ENCODE results near the gene C12orf42. TPM values are rescaled to one million over a fixed set of nuclear protein-coding genes. Genes with fewer than 3 reads are reported as not detected.

Gene C12orf42
- polyA plus RNA-seq, 4 donors = 0.30 TPM; not detected in 3

- no peak for FAIRE-seq
- H3K9me3 ChIP-seq (ENCODE audit: control insufficient read depth in 2 of 2, insufficient read depth in 1 of 2, low read depth in 1 of 2, low read length in 1 of 2) = no peaks in the 10 kb centered on the region
These were observed 168.1 kb downstream of the C12orf42 start for GRCh38 chr12:103327676-103328075.

GRCh38 chr12:103326190-103326589 is 169.6 kb downstream of the C12orf42 start:
- 89 to 92% (median 89%) methylated on average over 3 of the region's 3 CpGs for WGBS, 3 donors
- no peak overlapping the region for H3K27ac ChIP-seq (ENCODE audit: low read depth in 1 of 3, low read length in 2 of 3)
- H3K4me1 ChIP-seq (ENCODE audit: control insufficient read depth in 3 of 3, insufficient read depth in 2 of 3, low read depth in 1 of 3, low read length in 2 of 3) = no peaks in the 10 kb centered on the region
- DNase-seq (no peak), FAIRE-seq (no peak)
- H3K9me3 ChIP-seq (ENCODE audit: control insufficient read depth in 2 of 2, insufficient read depth in 1 of 2, low read depth in 1 of 2, low read length in 1 of 2) = no peaks in the 10 kb centered on the region
- H3K36me3 ChIP-seq (ENCODE audit: control insufficient read depth in 3 of 3, insufficient read depth in 2 of 3, low read depth in 1 of 3, low read length in 3 of 3) = no peaks in the 10 kb centered on the region
- no peak overlapping the region for H3K4me3 ChIP-seq (ENCODE audit: low read depth in 1 of 3, low read length in 3 of 3)
- no peaks in the 10 kb centered on the region for H3K27me3 ChIP-seq (ENCODE audit: control insufficient read depth in 3 of 3, insufficient read depth in 3 of 3, low read length in 3 of 3)

More at GRCh38 chr12:103327676-103328075, 168.1 kb downstream of the C12orf42 start:
- no peaks in the 10 kb centered on the region for H3K36me3 ChIP-seq (ENCODE audit: control insufficient read depth in 3 of 3, insufficient read depth in 2 of 3, low read depth in 1 of 3, low read length in 3 of 3)
- DNase-seq = no peak
- H3K27ac ChIP-seq (ENCODE audit: low read depth in 1 of 3, low read length in 2 of 3) = no peak overlapping the region
- no peak overlapping the region for H3K4me3 ChIP-seq (ENCODE audit: low read depth in 1 of 3, low read length in 3 of 3)
- no peaks in the 10 kb centered on the region for H3K4me1 ChIP-seq (ENCODE audit: control insufficient read depth in 3 of 3, insufficient read depth in 2 of 3, low read depth in 1 of 3, low read length in 2 of 3)
- H3K27me3 ChIP-seq (ENCODE audit: control insufficient read depth in 3 of 3, insufficient read depth in 3 of 3, low read length in 3 of 3) = no peaks in the 10 kb centered on the region

GRCh38 chr12:103318566-103318965 is 177.2 kb downstream of the C12orf42 start:
- no peak overlapping the region for H3K27ac ChIP-seq (ENCODE audit: low read depth in 1 of 3, low read length in 2 of 3)
- no peak for FAIRE-seq
- DNase-seq = no peak
- H3K4me1 ChIP-seq (ENCODE audit: control insufficient read depth in 3 of 3, insufficient read depth in 2 of 3, low read depth in 1 of 3, low read length in 2 of 3) = no peaks in the 10 kb centered on the region
- H3K4me3 ChIP-seq (ENCODE audit: low read depth in 1 of 3, low read length in 3 of 3) = no peak overlapping the region
- H3K36me3 ChIP-seq (ENCODE audit: control insufficient read depth in 3 of 3, insufficient read depth in 2 of 3, low read depth in 1 of 3, low read length in 3 of 3) = no peaks in the 10 kb centered on the region
- whole genome bisulfite sequencing, 3 donors = 24 to 41% (median 26%) methylated on average over 2 of the region's 2 CpGs
- no peaks in the 10 kb centered on the region for H3K9me3 ChIP-seq (ENCODE audit: control insufficient read depth in 2 of 2, insufficient read depth in 1 of 2, low read depth in 1 of 2, low read length in 1 of 2)
- H3K27me3 ChIP-seq (ENCODE audit: control insufficient read depth in 3 of 3, insufficient read depth in 3 of 3, low read length in 3 of 3) = no peaks in the 10 kb centered on the region

GRCh38 chr12:103317220-103317619 is 178.5 kb downstream of the C12orf42 start:
- H3K4me3 ChIP-seq (ENCODE audit: low read depth in 1 of 3, low read length in 3 of 3) = no peak overlapping the region
- no peaks in the 10 kb centered on the region for H3K9me3 ChIP-seq (ENCODE audit: control insufficient read depth in 2 of 2, insufficient read depth in 1 of 2, low read depth in 1 of 2, low read length in 1 of 2)
- WGBS, 3 donors = 91 to 100% (median 92%) methylated on average over 1 of the region's 1 CpG
- H3K27me3 ChIP-seq (ENCODE audit: control insufficient read depth in 3 of 3, insufficient read depth in 3 of 3, low read length in 3 of 3) = no peaks in the 10 kb centered on the region
- DNase-seq = no peak
- no peak overlapping the region for H3K27ac ChIP-seq (ENCODE audit: low read depth in 1 of 3, low read length in 2 of 3)
- no peak for FAIRE-seq
- no peaks in the 10 kb centered on the region for H3K36me3 ChIP-seq (ENCODE audit: control insufficient read depth in 3 of 3, insufficient read depth in 2 of 3, low read depth in 1 of 3, low read length in 3 of 3)
- no peaks in the 10 kb centered on the region for H3K4me1 ChIP-seq (ENCODE audit: control insufficient read depth in 3 of 3, insufficient read depth in 2 of 3, low read depth in 1 of 3, low read length in 2 of 3)

- H3K27ac ChIP-seq (ENCODE audit: low read depth in 1 of 3, low read length in 2 of 3) = no peak overlapping the region
- no peaks in the 10 kb centered on the region for H3K27me3 ChIP-seq (ENCODE audit: control insufficient read depth in 3 of 3, insufficient read depth in 3 of 3, low read length in 3 of 3)
- no peak overlapping the region for H3K4me3 ChIP-seq (ENCODE audit: low read depth in 1 of 3, low read length in 3 of 3)
- H3K9me3 ChIP-seq (ENCODE audit: control insufficient read depth in 2 of 2, insufficient read depth in 1 of 2, low read depth in 1 of 2, low read length in 1 of 2) = no peaks in the 10 kb centered on the region
- no peaks in the 10 kb centered on the region for H3K4me1 ChIP-seq (ENCODE audit: control insufficient read depth in 3 of 3, insufficient read depth in 2 of 3, low read depth in 1 of 3, low read length in 2 of 3)
- 75 to 84% (median 82%) methylated on average over 2 of the region's 2 CpGs for WGBS, 3 donors
- H3K36me3 ChIP-seq (ENCODE audit: control insufficient read depth in 3 of 3, insufficient read depth in 2 of 3, low read depth in 1 of 3, low read length in 3 of 3) = no peaks in the 10 kb centered on the region
- FAIRE-seq (no peak), DNase-seq (no peak)
These were observed 181.0 kb downstream of the C12orf42 start for GRCh38 chr12:103314786-103315185.

- Histone ChIP-seq H3K36me3 (ENCODE audit: control insufficient read depth in 3 of 3, insufficient read depth in 2 of 3, low read depth in 1 of 3, low read length in 3 of 3) (no peaks in the 10 kb centered on the region), H3K27me3 (ENCODE audit: control insufficient read depth in 3 of 3, insufficient read depth in 3 of 3, low read length in 3 of 3) (no peaks in the 10 kb centered on the region), H3K9me3 (ENCODE audit: control insufficient read depth in 2 of 2, insufficient read depth in 1 of 2, low read depth in 1 of 2, low read length in 1 of 2) (no peaks in the 10 kb centered on the region), H3K4me1 (ENCODE audit: control insufficient read depth in 3 of 3, insufficient read depth in 2 of 3, low read depth in 1 of 3, low read length in 2 of 3) (no peaks in the 10 kb centered on the region), H3K27ac (ENCODE audit: low read depth in 1 of 3, low read length in 2 of 3) (no peak overlapping the region), H3K4me3 (ENCODE audit: low read depth in 1 of 3, low read length in 3 of 3) (no peak overlapping the region)
- 78 to 86% (median 85%) methylated on average over 1 of the region's 1 CpG for WGBS, 3 donors
- FAIRE-seq = no peak
- DNase-seq = no peak
These were observed 181.9 kb downstream of the C12orf42 start for GRCh38 chr12:103313894-103314293.

GRCh38 chr12:103312742-103313354 is 182.9 kb downstream of the C12orf42 start:
- H3K27ac ChIP-seq (ENCODE audit: low read depth in 1 of 3, low read length in 2 of 3) = no peak overlapping the region
- no peak overlapping the region for H3K4me3 ChIP-seq (ENCODE audit: low read depth in 1 of 3, low read length in 3 of 3)
- no peaks in the 10 kb centered on the region for H3K4me1 ChIP-seq (ENCODE audit: control insufficient read depth in 3 of 3, insufficient read depth in 2 of 3, low read depth in 1 of 3, low read length in 2 of 3)
- H3K36me3 ChIP-seq (ENCODE audit: control insufficient read depth in 3 of 3, insufficient read depth in 2 of 3, low read depth in 1 of 3, low read length in 3 of 3) = no peaks in the 10 kb centered on the region
- FAIRE-seq (no peak), DNase-seq (no peak)
- no peaks in the 10 kb centered on the region for H3K9me3 ChIP-seq (ENCODE audit: control insufficient read depth in 2 of 2, insufficient read depth in 1 of 2, low read depth in 1 of 2, low read length in 1 of 2)
- no peaks in the 10 kb centered on the region for H3K27me3 ChIP-seq (ENCODE audit: control insufficient read depth in 3 of 3, insufficient read depth in 3 of 3, low read length in 3 of 3)
- 88 to 93% (median 89%) methylated on average over 3 of the region's 3 CpGs for WGBS, 3 donors

- Histone ChIP-seq H3K27ac (ENCODE audit: low read depth in 1 of 3, low read length in 2 of 3) (no peak overlapping the region), H3K27me3 (ENCODE audit: control insufficient read depth in 3 of 3, insufficient read depth in 3 of 3, low read length in 3 of 3) (no peaks in the 10 kb centered on the region), H3K4me1 (ENCODE audit: control insufficient read depth in 3 of 3, insufficient read depth in 2 of 3, low read depth in 1 of 3, low read length in 2 of 3) (no peaks in the 10 kb centered on the region), H3K36me3 (ENCODE audit: control insufficient read depth in 3 of 3, insufficient read depth in 2 of 3, low read depth in 1 of 3, low read length in 3 of 3) (no peaks in the 10 kb centered on the region), H3K9me3 (ENCODE audit: control insufficient read depth in 2 of 2, insufficient read depth in 1 of 2, low read depth in 1 of 2, low read length in 1 of 2) (no peaks in the 10 kb centered on the region), H3K4me3 (ENCODE audit: low read depth in 1 of 3, low read length in 3 of 3) (no peak overlapping the region)
- 62 to 77% (median 74%) methylated on average over 5 of the region's 5 CpGs for WGBS, 3 donors
- FAIRE-seq (no peak), DNase-seq (no peak)
These were observed 185.1 kb downstream of the C12orf42 start for GRCh38 chr12:103310546-103311270.

- DNase-seq (no peak), FAIRE-seq (no peak)
- H3K27me3 ChIP-seq (ENCODE audit: control insufficient read depth in 3 of 3, insufficient read depth in 3 of 3, low read length in 3 of 3) = no peaks in the 10 kb centered on the region
- no peak overlapping the region for H3K4me3 ChIP-seq (ENCODE audit: low read depth in 1 of 3, low read length in 3 of 3)
- H3K4me1 ChIP-seq (ENCODE audit: control insufficient read depth in 3 of 3, insufficient read depth in 2 of 3, low read depth in 1 of 3, low read length in 2 of 3) = no peaks in the 10 kb centered on the region
- H3K9me3 ChIP-seq (ENCODE audit: control insufficient read depth in 2 of 2, insufficient read depth in 1 of 2, low read depth in 1 of 2, low read length in 1 of 2) = no peaks in the 10 kb centered on the region
- no peak overlapping the region for H3K27ac ChIP-seq (ENCODE audit: low read depth in 1 of 3, low read length in 2 of 3)
- H3K36me3 ChIP-seq (ENCODE audit: control insufficient read depth in 3 of 3, insufficient read depth in 2 of 3, low read depth in 1 of 3, low read length in 3 of 3) = no peaks in the 10 kb centered on the region
- WGBS, 3 donors = 68 to 86% (median 68%) methylated on average over 1 of the region's 1 CpG
These were observed 187.4 kb downstream of the C12orf42 start for GRCh38 chr12:103308396-103308795.

Data from small intestine (tissue), 7 donors.